Lower lobe of right lung (tissue), 2 donors: ENCODE results near the gene TMEM244. TPM values are rescaled to one million over a fixed set of nuclear protein-coding genes. Genes with fewer than 3 reads are reported as not detected.

Experiments used
- ATAC-seq, 2 donors: fragments of 200-7000 bp; cut with Tn5 transposase; one replicate each; pipeline ENCODE4 v1.9.1; 2020 to 2022; ENCODE audit warnings: mild to moderate bottlenecking in 2 of 2, moderate library complexity in 2 of 2
- DNase-seq: peaks from one replicate; pipeline ENCODE4 v3.0.0-alpha.2; 2020
- H3K27ac ChIP-seq: fragments of 200-600 bp; one replicate; pipeline ENCODE4 v1.8.0; 2022
- H3K27me3 ChIP-seq: fragments of 200-600 bp; one replicate; pipeline ENCODE4 v1.8.0; 2022; ENCODE audit warnings: low read depth
- H3K36me3 ChIP-seq: fragments of 200-600 bp; one replicate; pipeline ENCODE4 v1.8.0; 2022; ENCODE audit warnings: mild to moderate bottlenecking
- H3K4me1 ChIP-seq: fragments of 200-600 bp; one replicate; pipeline ENCODE4 v1.8.0; 2022
- H3K4me3 ChIP-seq: fragments of 200-600 bp; one replicate; pipeline ENCODE4 v1.8.0; 2022; ENCODE audit warnings: mild to moderate bottlenecking
- H3K9me3 ChIP-seq: fragments of 200-600 bp; one replicate; pipeline ENCODE4 v1.8.0; 2022
- CTCF ChIP-seq: fragments of 200-600 bp; IDR thresholded peaks from one replicate; pipeline ENCODE4 v1.8.0; 2022; ENCODE audit warnings: antibody characterized with exemption, mild to moderate bottlenecking
- intact Hi-C: fragments of 100-400 bp; cut with DNase I; formaldehyde crosslinking; loops from one replicate; pipeline ENCODE4 v1.11.0; 2022
- total RNA-seq: library from RNA; stranded (reverse); fragmentation: NEBNext Ultra II Directional; extraction: Animal tissue kit (Norgen Biotek cat#: 25700); gene quantifications from one replicate; pipeline ENCODE4 v1.2.1, GENCODE V29; 2021
- donor health status: DM: no; HTN: yes; CAD: no; lungs with severe emphysema.

The TMEM244 gene
- total RNA-seq, 1 donor from 2014 or later, result not detected

DNA sequence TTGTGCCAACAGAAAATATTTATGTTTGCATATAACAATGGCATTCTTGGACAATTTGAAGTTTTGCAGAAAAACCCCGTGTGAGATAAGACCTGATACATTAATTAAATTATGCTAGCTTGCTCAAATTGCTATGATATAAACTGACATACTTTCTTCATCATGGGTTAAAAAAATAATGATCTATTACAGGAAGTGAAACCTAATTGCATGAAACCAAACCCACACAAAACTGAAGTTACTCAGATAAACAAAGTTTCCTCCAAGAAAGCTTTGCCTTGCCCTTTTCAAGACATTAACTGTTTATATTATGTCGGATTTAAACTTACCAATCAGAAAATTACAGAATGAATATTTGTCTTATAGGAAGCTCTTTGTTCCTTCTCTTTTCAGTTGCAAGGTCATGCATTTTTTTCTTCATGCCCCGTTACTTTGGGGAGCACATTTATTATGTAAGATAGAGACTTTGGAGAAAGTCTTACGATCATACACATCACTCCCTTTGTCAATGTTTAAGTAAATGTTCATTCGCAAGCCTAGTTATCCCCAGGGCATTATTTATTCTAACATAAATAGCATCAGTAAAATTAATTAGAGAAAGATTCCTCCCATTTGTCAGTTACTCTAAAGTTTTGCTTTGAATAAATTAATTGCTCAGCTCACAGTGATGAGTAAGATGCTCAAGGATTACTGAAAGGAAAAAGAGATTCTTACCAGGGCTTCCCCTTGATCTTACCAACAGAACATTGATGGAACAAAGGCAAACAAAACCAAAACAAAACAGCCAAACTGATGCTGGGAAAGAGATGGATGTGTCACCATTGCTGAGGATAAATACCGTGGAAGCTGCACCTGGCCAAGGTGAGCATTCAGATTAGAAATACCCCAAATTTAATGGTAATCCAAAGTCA lies 14.8 kb upstream of the TMEM244 start:
- no peak for TF ChIP-seq CTCF
- no peaks in the 10 kb centered on the region for H3K27me3 ChIP-seq
- H3K9me3 ChIP-seq, result no peaks in the 10 kb centered on the region
- H3K27ac ChIP-seq, result no peak overlapping the region
- intact Hi-C loops, result no loop called here
- no peak overlapping the region for H3K4me3 ChIP-seq
- ATAC-seq (no peak), DNase-seq (no peak)
- no peaks in the 10 kb centered on the region for H3K36me3 ChIP-seq
- H3K4me1 ChIP-seq, result no peaks in the 10 kb centered on the region

DNA sequence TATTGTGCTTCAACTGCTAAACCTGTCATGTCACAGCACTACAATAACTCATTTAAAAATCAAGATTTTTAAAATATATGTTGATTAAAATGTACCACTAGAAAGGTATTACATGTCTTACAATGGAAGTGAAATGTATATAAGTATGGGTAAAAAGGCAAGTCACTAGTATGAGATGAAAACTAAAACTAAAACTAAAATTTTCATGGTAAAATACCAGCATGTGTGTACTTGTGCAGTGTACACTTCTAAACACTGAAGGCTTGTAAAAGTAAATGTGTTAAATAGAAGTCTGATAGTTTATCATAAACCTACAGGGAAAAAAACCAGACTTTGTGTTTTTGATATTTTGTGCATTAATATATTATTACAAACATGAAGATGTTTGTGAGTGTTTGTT lies 13.7 kb upstream of the TMEM244 start:
- H3K36me3 ChIP-seq, result no peaks in the 10 kb centered on the region
- no peak overlapping the region for H3K27ac ChIP-seq
- ATAC-seq (no peak), DNase-seq (no peak)
- H3K4me1 ChIP-seq, result no peaks in the 10 kb centered on the region
- H3K9me3 ChIP-seq, result no peaks in the 10 kb centered on the region
- intact Hi-C loops, result no loop called here
- TF ChIP-seq CTCF, result no peak
- no peaks in the 10 kb centered on the region for H3K27me3 ChIP-seq
- no peak overlapping the region for H3K4me3 ChIP-seq

GRCh38 chr6:129872586-129872985 lies 11.5 kb upstream of the TMEM244 start:
- Histone ChIP-seq H3K27ac (no peak overlapping the region), H3K27me3 (no peaks in the 10 kb centered on the region), H3K4me3 (no peak overlapping the region), H3K9me3 (no peaks in the 10 kb centered on the region), H3K36me3 (no peaks in the 10 kb centered on the region), H3K4me1 (no peaks in the 10 kb centered on the region)
- intact Hi-C loops, result no loop called here
- ATAC-seq (no peak), DNase-seq (no peak)
- TF ChIP-seq CTCF, result no peak

DNA sequence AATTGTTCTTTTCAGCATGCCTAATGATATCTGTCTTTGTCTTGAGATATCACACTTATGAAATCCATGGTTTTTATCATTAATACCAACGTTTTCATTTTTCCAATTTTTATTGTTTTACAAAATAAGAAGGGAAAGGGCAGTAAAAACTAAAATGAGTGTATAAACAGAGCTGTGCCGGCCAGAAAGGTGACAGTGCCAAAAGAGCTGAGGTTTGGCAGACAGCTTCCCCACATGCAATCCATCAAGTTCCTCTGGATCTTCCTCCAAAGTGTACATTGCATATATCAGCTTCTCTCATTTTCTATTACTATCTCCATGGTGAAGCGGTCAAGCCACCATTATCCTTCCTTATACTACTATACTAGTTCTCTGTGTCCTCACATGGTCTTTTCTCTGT lies 10.1 kb upstream of the TMEM244 start:
- ATAC-seq (no peak), DNase-seq (no peak)
- Histone ChIP-seq H3K4me1 (no peaks in the 10 kb centered on the region), H3K36me3 (no peaks in the 10 kb centered on the region), H3K27me3 (no peaks in the 10 kb centered on the region), H3K4me3 (no peak overlapping the region), H3K9me3 (no peaks in the 10 kb centered on the region), H3K27ac (no peak overlapping the region)
- intact Hi-C loops, result no loop called here
- no peak for TF ChIP-seq CTCF

DNA sequence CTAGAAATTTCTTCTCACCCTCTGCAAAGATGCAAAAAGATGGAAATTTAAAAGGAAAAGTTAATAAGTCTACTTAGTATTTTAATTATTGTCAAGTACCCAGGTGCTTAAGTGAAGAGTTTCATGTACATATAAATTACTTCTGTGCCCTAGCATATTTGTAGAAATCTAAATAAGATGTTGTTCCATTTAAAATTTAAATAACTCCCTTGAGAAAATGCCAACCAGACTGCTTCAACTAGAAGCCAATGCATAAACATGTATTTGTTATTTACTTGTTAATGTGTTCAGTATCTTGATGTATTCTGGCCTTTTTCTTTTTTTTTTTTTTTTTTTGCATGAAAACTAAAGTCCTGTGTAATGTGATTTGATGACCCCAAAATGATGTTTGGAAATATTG lies 6.3 kb upstream of the TMEM244 start:
- Histone ChIP-seq H3K27me3 (no peaks in the 10 kb centered on the region), H3K4me1 (no peaks in the 10 kb centered on the region), H3K27ac (no peak overlapping the region), H3K36me3 (no peaks in the 10 kb centered on the region), H3K9me3 (no peaks in the 10 kb centered on the region), H3K4me3 (no peak overlapping the region)
- ATAC-seq, result no peak
- no peak for DNase-seq
- TF ChIP-seq CTCF, result no peak
- intact Hi-C loops, result no loop called here
